ENCODE measurements around the gene OR10A2.
"Not testable (repeated sequence)": the region's sequence is repeated elsewhere in the genome, so short reads cannot be mapped to it uniquely, and the experiment has no call there.

Gene OR10A2, protein sequence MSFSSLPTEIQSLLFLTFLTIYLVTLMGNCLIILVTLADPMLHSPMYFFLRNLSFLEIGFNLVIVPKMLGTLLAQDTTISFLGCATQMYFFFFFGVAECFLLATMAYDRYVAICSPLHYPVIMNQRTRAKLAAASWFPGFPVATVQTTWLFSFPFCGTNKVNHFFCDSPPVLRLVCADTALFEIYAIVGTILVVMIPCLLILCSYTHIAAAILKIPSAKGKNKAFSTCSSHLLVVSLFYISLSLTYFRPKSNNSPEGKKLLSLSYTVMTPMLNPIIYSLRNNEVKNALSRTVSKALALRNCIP

DNA sequence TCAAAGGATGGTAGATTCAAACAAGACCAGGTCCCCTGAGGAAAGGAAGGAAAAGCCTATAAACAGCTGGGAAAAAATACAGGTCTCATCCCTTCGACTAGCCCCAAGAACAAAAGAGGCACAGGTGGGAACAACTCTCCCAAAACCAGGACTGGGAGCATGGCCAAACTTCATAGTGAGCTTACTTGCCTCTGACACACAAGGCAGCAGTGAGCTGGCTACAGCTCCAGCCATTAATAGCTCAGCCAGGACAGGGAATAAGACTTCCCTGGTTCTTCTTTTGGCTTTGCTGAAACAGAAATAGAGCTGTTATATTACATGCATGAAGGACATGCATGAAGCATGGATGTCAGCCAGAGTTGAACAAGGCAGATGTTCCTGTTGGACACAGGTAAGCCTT, at the start of gene OR10A2:
TSS of gene OR10A2 (plus strand) at position 97 of the 400 bp plus-strand sequence. CDS start 6,698 bp downstream, outside the sequence.
- no peak for DNase-seq

DNA sequence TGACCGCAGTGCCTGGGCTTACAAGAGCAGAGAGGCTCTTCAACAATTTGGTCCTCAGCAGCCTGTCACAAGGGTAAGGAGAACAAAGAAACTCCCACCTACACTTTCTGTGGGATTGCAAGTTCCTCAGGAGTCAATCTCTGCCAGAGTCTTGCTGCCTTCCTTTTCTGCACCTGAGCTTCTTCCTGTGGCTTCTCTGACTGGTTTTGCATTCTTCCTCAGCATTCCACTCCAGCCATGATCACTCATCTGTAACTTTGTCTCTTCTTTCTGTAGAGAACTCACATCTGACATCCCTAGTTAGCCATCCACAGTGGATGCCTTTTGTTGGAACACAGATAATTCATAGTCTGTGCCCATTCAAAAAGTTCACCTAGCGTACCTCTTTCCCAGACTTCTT, 49.2 kb upstream of the OR10A2 start:
- DNase-seq = no peak

DNA sequence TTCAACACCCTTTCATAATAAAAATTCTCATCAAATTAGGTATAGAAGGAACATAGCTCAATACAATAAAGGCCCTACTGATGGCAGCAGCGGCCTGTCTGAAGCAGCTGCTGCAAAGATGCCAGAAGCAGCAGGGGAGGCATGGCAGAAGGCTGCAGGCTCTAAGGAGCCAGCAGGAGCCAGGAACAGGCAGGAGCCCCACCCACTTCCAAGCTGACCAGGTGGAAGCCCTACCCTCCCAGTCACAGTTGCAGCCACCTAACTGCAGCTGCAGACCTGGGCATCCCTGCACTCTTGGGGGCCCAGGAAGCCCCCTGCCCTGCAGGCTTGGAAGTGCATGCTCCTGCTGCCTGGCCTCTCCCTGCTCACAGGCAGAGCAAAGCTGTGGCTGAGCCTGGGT, 45.2 kb upstream of the OR10A2 start:
- DNase-seq = no peak

DNA sequence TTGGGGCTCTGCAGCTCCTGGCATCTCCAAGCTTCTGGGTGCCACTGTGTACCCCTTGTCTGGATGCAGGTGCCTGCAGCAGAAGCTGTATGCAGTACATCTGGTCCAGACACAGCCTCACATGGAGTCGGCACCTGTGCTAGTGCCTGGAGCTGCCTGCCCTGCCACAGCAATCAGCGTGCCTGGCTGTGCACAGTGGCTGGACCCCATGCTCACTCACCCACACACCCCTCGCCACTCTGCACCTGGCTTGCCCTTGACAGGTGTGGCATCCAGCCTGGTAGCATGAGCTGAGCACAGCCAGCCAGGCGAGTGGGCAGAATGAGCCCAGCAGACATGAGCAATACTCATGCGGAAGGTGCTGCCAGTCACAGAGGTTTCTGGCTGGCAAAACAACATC, 43.9 kb upstream of the OR10A2 start:
- DNase-seq = no peak

DNA sequence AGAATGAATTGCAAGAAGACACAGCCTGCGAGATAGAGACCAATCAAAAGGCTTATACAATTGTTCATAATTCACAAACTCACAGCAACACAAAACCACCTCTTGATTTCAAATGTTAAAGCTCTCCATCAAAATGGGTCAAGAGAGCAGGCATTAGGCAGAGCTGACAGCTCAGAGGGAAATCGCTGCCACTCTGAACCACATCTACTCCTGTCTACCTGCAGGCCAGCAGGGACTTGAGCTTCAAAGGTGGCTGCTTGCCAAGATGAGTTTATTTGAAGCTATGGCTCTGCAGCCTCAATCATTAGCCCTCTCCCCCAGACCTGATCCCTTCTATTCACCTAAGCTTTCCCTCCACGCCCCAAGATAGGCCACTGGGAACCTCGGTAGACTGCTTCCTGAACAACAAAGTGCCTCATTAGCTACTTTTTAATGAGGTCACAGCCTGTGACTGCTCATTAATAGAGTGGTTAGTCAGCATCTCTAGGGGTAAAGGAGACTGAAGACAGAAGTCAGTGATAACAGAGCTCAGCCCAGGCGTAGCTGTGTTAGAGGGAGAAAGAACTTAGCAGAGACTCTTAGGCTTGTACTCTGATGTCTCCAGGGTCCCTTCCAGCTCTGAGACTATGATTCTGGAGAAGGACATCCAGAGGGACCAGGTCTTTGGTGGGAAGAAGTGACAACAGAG, 38.6 kb upstream of the OR10A2 start:
- DNase-seq = no peak

DNA sequence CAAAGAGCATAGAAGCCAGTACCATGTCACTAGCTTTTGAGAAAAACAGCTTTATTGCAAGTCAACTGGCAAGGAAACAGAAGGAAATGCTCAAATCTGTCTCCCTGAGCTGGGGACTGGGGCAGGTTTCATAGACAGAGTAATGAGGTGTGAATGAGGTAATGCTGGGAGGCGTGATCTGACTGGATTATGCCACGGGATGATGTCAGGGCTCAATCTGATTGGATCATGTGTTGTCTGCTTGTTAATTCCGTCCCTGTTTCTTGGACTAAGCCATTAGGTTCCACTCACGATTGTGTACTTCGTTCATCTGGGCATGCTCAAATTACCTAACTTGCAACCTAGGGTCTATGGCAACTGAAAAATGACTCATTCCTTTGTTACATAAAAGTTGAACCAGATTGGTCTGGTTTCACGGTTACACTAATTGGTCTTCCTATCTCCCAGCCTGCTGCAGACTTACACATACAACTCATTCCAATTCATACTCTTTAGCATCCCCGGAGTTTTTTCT, 37.6 kb upstream of the OR10A2 start:
- no peak for DNase-seq

DNA sequence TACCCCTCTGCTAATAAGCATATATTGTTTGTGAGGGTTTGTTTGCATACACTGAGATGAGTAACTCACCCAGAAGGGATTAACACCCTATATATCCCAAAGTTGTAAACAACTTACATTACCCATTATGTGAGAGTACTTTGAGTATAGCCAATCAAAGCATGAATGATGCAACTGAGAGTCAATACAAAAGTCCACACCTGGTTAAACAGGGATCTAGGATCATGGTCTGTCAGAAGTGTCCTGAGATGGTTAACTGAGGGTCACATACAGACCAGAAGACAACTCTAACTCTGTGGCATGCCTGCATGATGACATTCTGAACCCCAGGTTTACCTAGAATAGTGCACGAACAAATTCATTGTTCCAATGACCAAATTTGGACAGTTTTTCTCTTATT, 34.8 kb upstream of the OR10A2 start:
- DNase-seq = no peak

DNA sequence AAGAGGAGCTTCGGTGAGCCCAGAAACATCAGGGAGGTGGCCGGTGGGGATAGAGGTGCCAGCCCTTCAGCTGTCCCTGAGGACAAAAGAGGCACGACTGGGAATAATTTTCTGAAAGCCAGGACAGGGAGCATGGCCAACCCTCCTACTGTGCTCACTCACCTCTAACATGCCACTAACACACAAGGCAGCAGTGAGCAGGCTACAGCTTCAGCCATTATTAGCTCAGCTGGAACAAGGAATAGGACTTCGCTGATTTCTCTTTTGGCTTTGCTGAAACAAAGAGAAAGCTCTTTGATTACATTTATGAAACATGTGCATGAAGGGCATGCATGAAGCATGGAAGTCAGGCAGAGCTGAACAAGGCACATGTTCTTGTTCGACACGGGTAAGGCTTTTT, 29.5 kb upstream of the OR10A2 start:
- no peak for DNase-seq

DNA sequence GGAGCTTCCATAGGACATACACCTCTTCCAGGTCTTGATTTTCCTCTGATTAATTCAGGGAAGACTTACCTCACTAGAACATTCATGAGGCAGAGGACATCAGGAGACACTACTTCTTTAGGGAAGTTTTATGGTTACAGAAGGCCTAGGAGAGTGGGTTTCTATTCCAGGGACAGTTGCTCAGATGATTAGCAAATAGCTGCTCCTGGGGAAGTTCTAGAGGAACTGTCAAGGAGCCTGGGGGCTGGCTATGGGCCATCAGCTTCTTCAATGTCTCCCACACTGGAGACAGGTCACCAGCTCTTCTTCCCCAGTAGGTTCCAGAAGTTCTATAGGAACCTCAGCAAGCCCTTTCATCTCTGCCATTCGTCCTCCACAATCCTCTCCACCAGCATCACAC, 28.8 kb upstream of the OR10A2 start:
- no peak for DNase-seq

DNA sequence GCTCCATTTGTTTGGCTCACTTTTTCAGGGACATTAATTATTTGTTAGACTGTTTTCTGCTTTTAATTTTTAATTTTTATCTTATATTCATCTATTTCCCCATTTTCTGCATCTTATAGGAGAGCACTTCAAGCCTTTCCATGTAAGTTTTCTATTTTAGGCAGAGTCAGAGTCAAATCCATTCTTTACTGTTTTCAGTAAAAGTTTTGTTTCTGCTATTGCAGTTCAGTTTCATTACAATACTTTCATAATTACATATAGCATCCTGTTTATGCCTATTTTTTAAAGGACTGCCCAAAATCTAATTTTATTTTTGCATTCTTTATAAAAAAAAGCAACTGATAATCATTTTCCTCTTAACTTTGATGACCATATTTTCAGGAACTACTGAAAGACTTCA, 21.2 kb upstream of the OR10A2 start:
- no peak for DNase-seq

DNA sequence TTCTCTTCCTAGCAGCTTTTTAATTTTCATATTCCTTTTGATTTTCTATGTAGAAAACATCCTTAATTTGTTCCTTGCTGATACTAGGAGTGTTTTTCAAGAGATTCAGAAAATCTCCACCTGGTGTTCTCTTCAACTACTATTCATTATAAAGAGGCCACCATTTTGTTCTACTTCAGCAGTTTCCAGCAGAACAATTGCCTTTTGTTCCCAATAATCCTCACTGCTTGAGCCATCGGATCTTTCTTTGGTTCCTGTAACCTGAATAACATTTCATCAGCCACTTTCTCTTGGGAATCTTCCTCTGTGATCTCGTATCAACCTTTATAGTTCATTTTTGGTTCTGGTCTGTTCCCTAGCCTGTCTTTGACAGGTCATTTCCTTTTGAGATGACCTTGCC, 19.2 kb upstream of the OR10A2 start:
- DNase-seq = no peak

DNA sequence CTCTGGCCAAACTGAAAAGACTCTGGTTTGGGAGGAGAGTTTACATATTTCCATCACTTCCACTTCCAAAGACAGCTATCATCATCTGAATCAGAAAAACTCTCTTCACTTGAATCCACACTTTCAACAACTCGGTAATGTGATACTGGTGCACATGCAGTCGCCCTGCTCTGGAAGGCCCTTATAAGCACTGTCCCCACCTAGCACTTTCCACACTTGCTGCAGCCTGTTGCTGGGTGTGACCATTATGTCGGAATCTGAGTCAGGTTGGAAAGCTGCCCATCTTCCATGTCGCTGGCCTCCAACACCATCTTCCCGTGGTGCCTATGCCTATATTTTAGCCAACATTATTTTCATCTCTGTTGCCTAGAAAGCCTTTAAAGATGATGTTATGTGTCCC, 18.5 kb upstream of the OR10A2 start:
- no peak for DNase-seq

DNA sequence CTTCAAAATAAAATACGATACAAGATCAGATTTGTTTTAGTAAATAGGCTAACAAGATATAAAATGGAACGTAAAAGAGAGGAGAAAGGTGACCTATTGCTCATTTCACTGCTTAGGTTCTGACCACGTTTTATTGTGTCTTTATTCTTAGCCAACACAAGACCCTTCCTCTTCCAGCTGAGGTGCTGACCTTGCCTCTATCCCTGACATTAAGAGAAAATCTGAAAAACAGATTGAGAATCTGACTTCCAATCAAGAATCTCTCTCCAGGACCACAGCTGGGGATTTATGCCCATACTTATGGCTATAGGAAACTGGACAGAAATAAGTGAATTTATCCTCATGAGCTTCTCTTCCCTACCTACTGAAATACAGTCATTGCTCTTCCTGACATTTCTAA, 17.5 kb upstream of the OR10A2 start, which contains the start of gene OR10A5:
TSS of gene OR10A5 (plus strand) at position 301 of the 400 bp plus-strand sequence. CDS start at position 301, 0 bp downstream.
- no peak for DNase-seq

DNA sequence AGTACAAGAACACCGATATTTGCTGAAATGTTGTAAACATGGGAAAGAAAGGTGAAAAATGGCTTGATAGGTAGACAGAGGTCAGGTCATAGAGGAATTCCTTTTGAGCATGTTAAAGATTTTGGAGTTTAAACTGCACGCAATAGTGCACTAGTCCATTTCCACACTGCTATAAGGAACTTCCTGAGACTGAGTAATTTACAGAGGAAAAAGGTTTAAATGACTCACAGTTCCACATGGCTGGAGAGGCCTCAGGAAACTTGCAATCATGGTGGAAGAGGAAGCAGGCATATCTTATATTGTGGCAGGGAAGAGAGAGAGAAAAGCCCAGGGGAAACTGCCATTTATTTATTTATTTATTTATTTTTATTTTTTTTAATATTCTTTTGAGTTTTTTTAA, 12.3 kb upstream of the OR10A2 start:
- no peak for DNase-seq

DNA sequence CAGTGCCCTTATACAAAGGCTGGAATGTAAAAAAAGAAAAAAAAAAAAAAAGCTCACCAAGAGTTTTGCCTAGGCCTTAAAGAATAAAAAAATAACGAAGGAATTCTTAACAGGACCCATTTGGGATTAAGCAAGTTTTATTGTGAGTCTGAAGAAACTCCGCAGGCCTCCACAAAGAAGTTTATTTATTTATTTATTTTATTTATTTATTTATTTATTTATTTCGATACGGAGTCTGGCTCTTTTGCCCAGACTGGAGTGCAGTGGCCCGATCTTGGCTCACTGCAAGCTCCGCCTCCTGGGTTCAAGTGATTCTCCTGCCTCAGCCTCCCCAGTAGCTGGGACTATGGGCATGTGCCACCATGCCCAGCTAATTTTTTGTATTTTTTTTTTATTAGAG, 8.1 kb upstream of the OR10A2 start:
- DNase-seq = not testable (repeated sequence)

DNA sequence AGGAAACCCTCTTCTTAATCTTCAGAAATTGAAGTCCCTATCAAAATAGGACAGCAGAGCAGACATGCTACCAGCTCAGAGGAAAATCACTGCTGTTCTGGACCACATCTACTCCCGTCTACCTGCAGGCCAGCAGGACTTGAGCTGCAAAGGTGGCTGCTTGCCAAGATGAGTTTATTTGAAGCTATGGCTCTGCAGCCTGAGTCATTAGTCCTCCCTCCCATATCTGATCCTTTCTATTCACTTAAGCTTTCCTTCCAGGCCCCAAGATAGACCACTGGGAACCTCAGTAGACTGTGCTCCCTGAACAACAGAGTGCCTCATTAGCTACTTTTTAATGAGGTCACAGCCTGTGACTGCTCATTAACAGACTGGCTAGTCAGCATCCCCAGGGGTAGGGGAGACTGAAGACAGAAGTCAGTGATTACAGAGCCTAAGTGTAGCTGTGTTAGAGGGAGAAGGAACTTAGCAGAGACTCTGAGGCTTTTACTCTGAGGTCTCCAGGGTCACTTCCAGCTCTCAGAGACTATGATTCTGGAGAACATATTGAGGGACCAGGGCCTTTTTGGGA, 6.8 kb upstream of the OR10A2 start:
- DNase-seq = no peak

DNA sequence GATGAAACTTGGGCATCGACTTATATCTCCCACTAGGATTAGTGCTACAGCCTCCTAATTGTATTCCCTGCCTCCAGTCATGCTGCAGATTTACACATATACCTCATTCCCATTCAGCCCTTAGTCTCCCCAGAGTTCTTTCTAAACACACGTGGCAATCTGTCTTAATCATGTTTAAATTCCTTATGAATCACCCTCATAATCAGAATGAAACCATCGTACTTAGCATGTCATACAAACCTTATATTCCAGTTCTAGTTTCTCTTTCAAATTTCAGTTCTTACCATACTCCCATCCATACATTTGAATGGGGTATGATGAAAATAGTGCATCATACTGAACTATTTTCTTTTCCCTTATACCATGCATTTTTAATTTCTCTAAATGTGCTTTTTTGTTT, 6.0 kb upstream of the OR10A2 start:
- no peak for DNase-seq

DNA sequence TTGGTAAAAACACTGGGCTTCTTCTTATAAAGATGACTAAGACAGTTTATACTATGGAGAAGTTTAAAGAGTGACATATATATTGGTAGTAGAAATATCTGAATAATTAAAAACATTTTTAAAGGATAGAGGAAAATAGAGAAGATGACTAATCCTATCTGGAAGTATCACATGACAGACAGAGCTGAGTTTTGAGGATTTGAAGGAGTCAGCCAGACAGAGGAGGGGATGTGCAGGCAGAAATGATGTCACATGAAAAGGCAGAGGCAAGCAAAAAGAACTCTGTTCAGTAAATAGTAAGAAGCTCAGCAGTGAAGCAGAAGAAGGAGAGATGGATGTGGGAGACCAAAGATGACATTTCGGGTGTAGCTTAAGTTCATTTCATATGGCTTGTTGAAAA, 1.6 kb downstream of the OR10A2 start:
- DNase-seq = no peak

DNA sequence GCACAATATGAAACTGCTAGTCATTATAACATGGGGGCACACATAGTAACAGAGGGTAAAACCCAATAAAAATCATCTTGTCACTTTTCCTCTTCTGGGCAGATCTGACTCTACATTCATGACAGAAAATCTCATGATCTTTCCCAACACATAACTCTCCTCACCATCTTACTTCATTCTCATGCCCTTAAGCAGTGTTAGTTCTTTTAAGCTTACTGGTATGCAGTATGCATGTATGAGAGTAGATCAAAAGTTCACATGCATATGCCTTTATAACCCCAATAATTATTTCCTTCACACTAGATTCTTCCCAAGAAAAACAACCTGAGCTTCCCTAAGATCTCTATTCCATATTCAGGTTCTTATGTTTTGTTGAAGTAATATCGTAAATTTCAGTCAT, 8.4 kb downstream of the OR10A2 start:
- no peak for DNase-seq

DNA sequence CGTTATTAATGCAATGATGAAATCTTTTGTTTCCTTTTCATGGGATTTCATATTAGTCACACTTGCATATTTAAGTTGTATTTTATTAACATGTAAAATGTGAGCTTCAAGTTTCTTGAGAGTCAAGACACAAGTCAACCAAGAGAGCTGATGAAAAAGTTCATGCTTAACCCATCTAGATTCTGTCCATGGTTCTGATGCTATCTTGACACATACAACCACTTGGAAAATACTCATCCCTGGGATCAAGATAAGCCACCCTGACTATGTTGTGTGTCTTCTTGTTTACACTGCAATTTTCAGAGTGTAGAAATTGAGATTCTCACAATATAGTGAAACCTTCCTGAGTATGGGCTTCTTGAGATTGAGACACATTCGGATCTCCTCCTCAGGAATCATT, 12.9 kb downstream of the OR10A2 start:
- DNase-seq = no peak

DNA sequence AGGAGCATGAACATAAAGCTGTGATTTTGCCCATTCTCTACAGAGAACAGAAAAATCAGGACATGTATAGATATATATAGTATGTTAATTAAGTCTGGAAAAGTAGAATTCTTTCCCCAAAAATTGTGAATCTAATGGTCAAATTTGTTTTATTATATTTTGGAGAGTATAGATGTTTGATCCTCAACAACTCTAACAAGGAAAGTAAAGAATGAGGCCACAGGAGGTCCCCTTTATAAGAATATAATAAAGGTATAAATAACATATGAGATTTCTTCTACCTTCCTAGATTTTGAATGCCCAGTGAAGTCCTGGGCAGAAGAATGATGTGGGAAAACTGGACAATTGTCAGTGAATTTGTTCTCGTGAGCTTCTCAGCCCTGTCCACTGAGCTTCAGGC, 13.5 kb downstream of the OR10A2 start, which contains the start of gene OR10A4:
TSS of gene OR10A4 (plus strand) at position 301 of the 400 bp plus-strand sequence. CDS start at position 324, 23 bp downstream.
- DNase-seq = no peak

DNA sequence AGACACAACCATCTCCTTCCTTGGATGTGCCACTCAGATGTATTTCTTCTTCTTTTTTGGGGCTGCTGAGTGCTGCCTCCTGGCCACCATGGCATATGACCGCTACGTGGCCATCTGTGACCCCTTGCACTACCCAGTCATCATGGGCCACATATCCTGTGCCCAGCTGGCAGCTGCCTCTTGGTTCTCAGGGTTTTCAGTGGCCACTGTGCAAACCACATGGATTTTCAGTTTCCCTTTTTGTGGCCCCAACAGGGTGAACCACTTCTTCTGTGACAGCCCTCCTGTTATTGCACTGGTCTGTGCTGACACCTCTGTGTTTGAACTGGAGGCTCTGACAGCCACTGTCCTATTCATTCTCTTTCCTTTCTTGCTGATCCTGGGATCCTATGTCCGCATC, 14.1 kb downstream of the OR10A2 start:
- no peak for DNase-seq

DNA sequence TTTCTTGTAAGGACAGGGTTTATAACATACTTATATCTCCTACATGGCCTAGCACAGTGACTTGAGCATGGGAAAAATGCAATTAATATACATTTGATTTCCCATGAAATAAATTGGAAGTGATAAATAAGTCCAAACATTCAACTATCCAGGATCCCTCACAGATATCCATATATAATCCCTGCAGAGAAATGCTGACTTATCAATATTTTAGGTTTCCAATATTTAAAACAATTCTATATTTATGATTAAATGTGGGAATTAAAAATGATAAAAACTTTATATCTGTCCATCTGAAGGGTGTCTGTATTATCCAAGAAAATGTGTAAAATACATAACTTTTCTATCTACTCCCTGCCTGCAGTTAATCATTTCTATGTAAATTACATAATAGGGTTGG, 19.9 kb downstream of the OR10A2 start:
- no peak for DNase-seq

DNA sequence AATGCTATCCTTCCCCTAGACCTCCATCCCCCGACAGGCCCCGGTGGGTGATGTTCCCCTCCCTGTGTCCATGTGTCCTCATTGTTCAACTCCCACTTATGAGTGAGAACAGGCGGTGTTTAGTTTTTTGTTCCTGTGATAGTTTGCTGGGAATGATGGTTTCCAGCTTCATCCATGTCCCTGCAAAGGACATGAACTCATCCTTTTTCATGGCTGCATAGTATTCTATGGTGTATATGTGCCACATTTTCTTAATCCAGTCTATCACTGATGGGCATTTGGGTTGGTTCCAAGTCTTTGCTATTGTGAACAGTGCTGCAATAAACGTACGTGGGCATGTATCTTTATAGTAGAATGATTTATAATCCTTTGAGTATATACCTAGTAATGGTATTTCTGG, 24.9 kb downstream of the OR10A2 start:
- not testable (repeated sequence) for DNase-seq

Measured in stimulated activated CD4-positive, alpha-beta T cell treated with anti-CD3 and anti-CD28 coated beads, Interleukin-4, amount 100 ng/mL, for 1 hour (primary cell).